Astrocyte (in vitro differentiated cells and primary cell): ENCODE measurements around the gene SSTR5. TPM values are rescaled to one million over a fixed set of nuclear protein-coding genes. Genes with fewer than 3 reads are reported as not detected.

ENCODE experiments used
- DNase-seq: peaks from one replicate; pipeline ENCODE4 v3.0.0-alpha.2; 2010; ENCODE audit warnings: low read depth
- FAIRE-seq: peaks from 2 replicates; lab custom pipeline; 2011; peaks lifted over from hg19 to GRCh38; lab: Jason Lieb, UNC
- H2AFZ ChIP-seq: 2 replicates; pipeline ENCODE4 v1.6.0; 2012; ENCODE audit warnings: low read depth, low read length, inconsistent platforms
- H3K27ac ChIP-seq: 2 replicates; pipeline ENCODE4 v1.5.1; 2011; ENCODE audit warnings: low read depth, low read length, inconsistent platforms
- H3K27me3 ChIP-seq: 2 replicates; pipeline ENCODE4 v1.6.0; 2011; ENCODE audit warnings: low read length, inconsistent platforms; ENCODE audit not compliant: insufficient read depth
- H3K36me3 ChIP-seq: 2 replicates; pipeline ENCODE4 v1.5.1; 2011; ENCODE audit warnings: low read length, inconsistent platforms; ENCODE audit not compliant: insufficient read depth
- H3K4me1 ChIP-seq: 2 replicates; pipeline ENCODE4 v1.5.1; 2011; ENCODE audit warnings: low read length, inconsistent platforms; ENCODE audit not compliant: insufficient read depth
- H3K4me2 ChIP-seq: 2 replicates; pipeline ENCODE4 v1.6.0; 2012; ENCODE audit warnings: low read length, inconsistent platforms
- H3K4me3 ChIP-seq: 2 replicates; pipeline ENCODE4 v1.5.1; 2011; ENCODE audit warnings: low read depth, mild to moderate bottlenecking, low read length, inconsistent platforms; ENCODE audit not compliant: insufficient read depth
- H3K79me2 ChIP-seq: 2 replicates; pipeline ENCODE4 v1.6.0; 2012; ENCODE audit warnings: mild to moderate bottlenecking, low read length, inconsistent platforms; ENCODE audit not compliant: insufficient read depth
- H3K9ac ChIP-seq: 2 replicates; pipeline ENCODE4 v1.6.0; 2012; ENCODE audit warnings: mild to moderate bottlenecking, low read length, inconsistent platforms
- H3K9me3 ChIP-seq: 2 replicates; pipeline ENCODE4 v1.5.1; 2012; ENCODE audit warnings: low read depth, mild to moderate bottlenecking, low read length, inconsistent platforms; ENCODE audit not compliant: insufficient read depth
- H4K20me1 ChIP-seq: 2 replicates; pipeline ENCODE4 v1.6.0; 2012; ENCODE audit warnings: low read length, inconsistent platforms; ENCODE audit not compliant: insufficient read depth
- H3K27ac Mint-ChIP-seq: one replicate; pipeline ENCODE4 v1.8.0; 2021; ENCODE audit warnings: mild to moderate bottlenecking, mixed read lengths; ENCODE audit not compliant: unreplicated experiment
- H3K27me3 Mint-ChIP-seq: one replicate; pipeline ENCODE4 v1.8.0; 2021; ENCODE audit warnings: low read depth, mixed read lengths; ENCODE audit not compliant: unreplicated experiment
- H3K36me3 Mint-ChIP-seq: one replicate; pipeline ENCODE4 v1.8.0; 2021; ENCODE audit warnings: low read depth, mixed read lengths; ENCODE audit not compliant: unreplicated experiment
- H3K4me1 Mint-ChIP-seq: one replicate; pipeline ENCODE4 v1.8.0; 2021; ENCODE audit warnings: low read depth, mixed read lengths; ENCODE audit not compliant: unreplicated experiment
- H3K4me3 Mint-ChIP-seq: one replicate; pipeline ENCODE4 v1.8.0; 2021; ENCODE audit warnings: mild to moderate bottlenecking, moderate library complexity, mixed read lengths; ENCODE audit not compliant: unreplicated experiment
- H3K9me3 Mint-ChIP-seq: one replicate; pipeline ENCODE4 v1.8.0; 2021; ENCODE audit warnings: mild to moderate bottlenecking, mixed read lengths; ENCODE audit not compliant: unreplicated experiment
- EZH2 ChIP-seq: IDR thresholded peaks from 2 replicates; pipeline ENCODE4 v1.6.1; 2012; ENCODE audit warnings: mild to moderate bottlenecking, low read length, inconsistent platforms; ENCODE audit not compliant: insufficient read depth
- total RNA-seq: library from RNA; stranded (reverse); gene quantifications from 2 replicates; pipeline ENCODE4 v1.2.1, GENCODE V29; 2021
- TF ChIP-seq, protein P1 (sequence below): IDR thresholded peaks from 2 replicates; pipeline ENCODE4 v1.5.1; 2011; ENCODE audit warnings: low read depth, mild to moderate bottlenecking, inconsistent platforms, low read length, moderate library complexity; ENCODE audit not compliant: insufficient read depth

SSTR5 gene
- total RNA-seq, 1 donor from 2014 or later: not detected

DNA sequence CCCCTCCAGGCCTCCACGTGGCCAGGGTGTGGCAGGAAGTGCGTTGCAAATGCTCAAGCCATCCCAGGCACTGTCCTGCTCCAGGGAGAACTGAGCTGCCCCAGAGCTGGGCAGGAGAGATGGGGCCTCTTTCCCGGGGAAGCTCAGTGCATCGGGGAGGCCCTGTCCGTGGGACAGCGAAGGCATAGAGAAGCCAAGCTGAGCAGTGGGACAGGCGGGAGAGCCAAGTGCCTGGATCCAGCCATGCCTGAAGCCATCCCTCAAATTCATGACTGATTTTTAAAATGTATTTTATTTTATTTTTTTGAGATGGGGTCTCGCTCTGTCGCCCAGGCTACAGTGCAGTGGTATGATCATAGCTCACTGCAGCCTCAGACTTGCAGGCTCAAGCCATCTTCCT lies 25.4 kb upstream of the SSTR5 start:
- Histone ChIP-seq H3K79me2 (no peaks in the 10 kb centered on the region), H3K36me3 (no peaks in the 10 kb centered on the region), H3K27ac (no peak overlapping the region), H3K4me1 (no peaks in the 10 kb centered on the region), H3K27me3 (peaks cover 9% of the 10 kb centered on the region), H3K9ac (no peak overlapping the region), H3K4me3 (no peak overlapping the region), H2AFZ (no peak overlapping the region), H4K20me1 (no peaks in the 10 kb centered on the region), H3K9me3 (no peaks in the 10 kb centered on the region), H3K4me2 (no peak overlapping the region)
- H3K27me3 Mint-ChIP-seq: peaks cover 7% of the 10 kb centered on the region
- H3K27ac Mint-ChIP-seq: no peak overlapping the region
- DNase-seq (no peak), FAIRE-seq (no peak)
- H3K4me1 Mint-ChIP-seq: no peaks in the 10 kb centered on the region
- no peak for TF ChIP-seq EZH2
- TF ChIP-seq, protein P1, sequence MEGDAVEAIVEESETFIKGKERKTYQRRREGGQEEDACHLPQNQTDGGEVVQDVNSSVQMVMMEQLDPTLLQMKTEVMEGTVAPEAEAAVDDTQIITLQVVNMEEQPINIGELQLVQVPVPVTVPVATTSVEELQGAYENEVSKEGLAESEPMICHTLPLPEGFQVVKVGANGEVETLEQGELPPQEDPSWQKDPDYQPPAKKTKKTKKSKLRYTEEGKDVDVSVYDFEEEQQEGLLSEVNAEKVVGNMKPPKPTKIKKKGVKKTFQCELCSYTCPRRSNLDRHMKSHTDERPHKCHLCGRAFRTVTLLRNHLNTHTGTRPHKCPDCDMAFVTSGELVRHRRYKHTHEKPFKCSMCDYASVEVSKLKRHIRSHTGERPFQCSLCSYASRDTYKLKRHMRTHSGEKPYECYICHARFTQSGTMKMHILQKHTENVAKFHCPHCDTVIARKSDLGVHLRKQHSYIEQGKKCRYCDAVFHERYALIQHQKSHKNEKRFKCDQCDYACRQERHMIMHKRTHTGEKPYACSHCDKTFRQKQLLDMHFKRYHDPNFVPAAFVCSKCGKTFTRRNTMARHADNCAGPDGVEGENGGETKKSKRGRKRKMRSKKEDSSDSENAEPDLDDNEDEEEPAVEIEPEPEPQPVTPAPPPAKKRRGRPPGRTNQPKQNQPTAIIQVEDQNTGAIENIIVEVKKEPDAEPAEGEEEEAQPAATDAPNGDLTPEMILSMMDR: no peak
- peaks cover 2% of the 10 kb centered on the region for H3K9me3 Mint-ChIP-seq
- no peaks in the 10 kb centered on the region for H3K36me3 Mint-ChIP-seq
- H3K4me3 Mint-ChIP-seq: no peak overlapping the region

DNA sequence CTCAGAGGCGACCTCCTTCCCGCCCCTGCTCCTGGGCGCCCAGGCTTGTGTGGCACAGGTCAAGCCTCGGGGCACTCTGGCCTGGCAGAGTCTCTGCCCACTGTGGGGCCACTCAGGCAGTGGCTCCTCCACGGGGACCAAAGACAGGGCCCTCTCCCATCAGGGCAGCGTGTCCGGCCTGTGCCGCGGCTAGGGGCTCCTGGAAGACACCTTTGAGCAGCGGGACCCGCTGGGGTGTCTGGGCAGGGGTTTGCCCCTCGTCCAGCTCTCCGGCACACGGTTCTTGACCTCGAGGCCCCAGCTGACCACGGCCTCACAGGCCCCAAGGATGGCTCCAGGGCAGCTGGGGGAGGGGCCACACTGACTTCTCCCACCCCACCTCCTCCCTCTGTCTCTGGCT lies 24.7 kb upstream of the SSTR5 start:
- Histone ChIP-seq H3K4me2 (no peak overlapping the region), H3K79me2 (no peaks in the 10 kb centered on the region), H3K4me3 (no peak overlapping the region), H3K27ac (no peak overlapping the region), H3K27me3 (peaks cover 7% of the 10 kb centered on the region), H2AFZ (no peak overlapping the region), H3K36me3 (no peaks in the 10 kb centered on the region), H4K20me1 (no peaks in the 10 kb centered on the region), H3K9me3 (no peaks in the 10 kb centered on the region), H3K9ac (no peak overlapping the region), H3K4me1 (no peaks in the 10 kb centered on the region)
- Mint-ChIP-seq H3K36me3 (no peaks in the 10 kb centered on the region), H3K4me3 (no peak overlapping the region), H3K27ac (no peak overlapping the region), H3K9me3 (no peaks in the 10 kb centered on the region), H3K4me1 (no peaks in the 10 kb centered on the region), H3K27me3 (peaks cover 3% of the 10 kb centered on the region)
- no peak for FAIRE-seq
- DNase-seq: no peak
- no peak for TF ChIP-seq EZH2
- TF ChIP-seq, protein P1: no peak

DNA sequence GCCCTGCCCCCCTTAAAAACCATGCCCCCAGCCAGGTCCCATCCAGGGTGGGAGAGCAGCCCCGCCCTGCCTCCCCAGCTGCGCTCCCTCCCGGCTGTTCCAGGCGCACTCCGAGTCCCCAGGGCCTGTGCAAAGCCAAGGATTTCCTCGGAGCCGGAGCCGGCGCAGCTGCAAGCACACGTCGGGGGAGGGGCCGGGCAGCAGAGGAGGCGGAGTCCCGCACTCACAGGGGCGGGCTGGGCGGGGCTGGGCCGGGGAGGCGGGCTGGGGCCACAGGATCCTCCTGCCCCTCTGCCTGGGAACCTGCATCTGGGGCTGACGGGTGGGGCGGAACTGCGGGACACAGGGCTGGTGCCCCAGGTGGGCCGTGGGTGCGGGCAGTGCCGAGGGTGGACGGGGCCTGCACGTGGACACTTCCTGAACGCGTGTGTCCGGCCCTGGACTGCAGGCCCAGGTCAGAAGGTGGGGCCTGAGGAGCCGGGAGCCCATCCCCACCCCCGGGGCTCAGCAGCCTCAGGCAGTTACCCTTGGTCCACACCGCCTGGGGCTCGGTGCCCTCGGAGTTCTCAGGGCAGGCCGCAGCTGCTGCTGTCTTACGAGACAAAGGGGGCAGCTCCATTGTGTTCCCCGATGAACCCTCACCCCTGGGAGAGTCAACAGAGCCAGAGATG lies 24.0 kb upstream of the SSTR5 start:
- no peak overlapping the region for H3K4me3 ChIP-seq
- Mint-ChIP-seq H3K27ac (no peak overlapping the region), H3K9me3 (no peaks in the 10 kb centered on the region), H3K27me3 (peaks cover 3% of the 10 kb centered on the region), H3K4me3 (no peak overlapping the region), H3K36me3 (no peaks in the 10 kb centered on the region), H3K4me1 (no peaks in the 10 kb centered on the region)
- H3K9me3 ChIP-seq: no peaks in the 10 kb centered on the region
- no peaks in the 10 kb centered on the region for H3K4me1 ChIP-seq
- no peak overlapping the region for H3K9ac ChIP-seq
- no peaks in the 10 kb centered on the region for H4K20me1 ChIP-seq
- no peak overlapping the region for H2AFZ ChIP-seq
- H3K4me2 ChIP-seq: no peak overlapping the region
- TF ChIP-seq EZH2: no peak
- TF ChIP-seq, protein P1: no peak
- peaks cover 7% of the 10 kb centered on the region for H3K27me3 ChIP-seq
- H3K79me2 ChIP-seq: no peaks in the 10 kb centered on the region
- DNase-seq (no peak), FAIRE-seq (no peak)
- H3K27ac ChIP-seq: no peak overlapping the region
- no peaks in the 10 kb centered on the region for H3K36me3 ChIP-seq
